ENCODE measurements around the gene AXIN1. TPM values are rescaled to one million over a fixed set of nuclear protein-coding genes. Genes with fewer than 3 reads are reported as not detected.
A peak's percentile ranks its signal among the peaks of the same experiment; 100 is the strongest.

The AXIN1 gene
- total and polyA plus RNA-seq, 9 of the 15 experiments (the other 6 are each of a cell fraction or from before 2014, with no cell fraction given), result 0.42 to 58.0 (median 25.9) TPM

GRCh38 chr16:282491-282890 is 70.0 kb downstream of the AXIN1 start:
- no peak overlapping the region for H3K9ac ChIP-seq (ENCODE audit: insufficient read depth in 1 of 2, low read depth in 2 of 2, low read length in 2 of 2)
- BruUV-seq (replicated peaks), result no TSS peak

GRCh38 chr16:281660-282255 is 70.8 kb downstream of the AXIN1 start:
- no peaks in the 10 kb centered on the region for H3K9me1 ChIP-seq (ENCODE audit: control insufficient read depth, insufficient read depth, low read length)
- H3K27ac ChIP-seq (ENCODE audit: extremely low read depth, low read depth, low read length), result no peak overlapping the region
- peaks cover 0 to 59% of the 10 kb centered on the region in 2 experiments; a peak in 2 of 5 replicates for H3K4me1 ChIP-seq (replicated peaks in 1 of 2; ENCODE audit: control insufficient read depth in 2 of 2, insufficient read depth in 2 of 2, low read length in 2 of 2)
- peaks cover 2% of the 10 kb centered on the region; the same call in 1 of the 3 replicates for H3K36me3 ChIP-seq (ENCODE audit: control insufficient read depth, insufficient read depth, low read length)
- no peaks in the 10 kb centered on the region for H3K27me3 ChIP-seq (ENCODE audit: control insufficient read depth in 2 of 2, insufficient read depth in 2 of 2, low read length in 2 of 2)
- TF ChIP-seq RBM22 (IDR thresholded peaks at IDR 0.05; ENCODE audit: low read depth, low read length, poor library complexity, severe bottlenecking) (no peak), NFXL1 (CRISPR knock-in tag; IDR thresholded peaks at IDR 0.05) (no peak), TAF7 (tag; IDR thresholded peaks at IDR 0.05) (no peak), SP1 (CRISPR knock-in tag; IDR thresholded peaks at IDR 0.05) (no peak), SAFB2 (IDR thresholded peaks at IDR 0.05; ENCODE audit: borderline replicate concordance, low read depth, low read length, severe bottlenecking) (no peak), COPS2 (conservative IDR thresholded peaks at IDR 0.05) (no peak)
- ChIA-PET CTCF (ENCODE audit: low intra/inter-chr PET ratio) (no interaction called here), POLR2A (no interaction called here)
- H3K9me3 ChIP-seq (replicated peaks; ENCODE audit: control insufficient read depth, insufficient read depth, low read depth, low read length), result no peaks in the 10 kb centered on the region
- no peak overlapping the region for H3K4me3 ChIP-seq
- H3K4me2 ChIP-seq (ENCODE audit: insufficient read depth, low read length), result no peak overlapping the region
- in situ Hi-C loops (cut with MboI) (no loop called here), intact Hi-C loops (cut with micrococcal nuclease) (no loop called here)
- no peak overlapping the region; a peak in 1 of 4 replicates for H3K9ac ChIP-seq (ENCODE audit: insufficient read depth in 1 of 2, low read depth in 2 of 2, low read length in 2 of 2)
- H2AFZ ChIP-seq (ENCODE audit: low read depth, low read length), result no peak overlapping the region
- DNase-seq (ENCODE audit: extremely low read depth in 1 of 4, low spot score in 3 of 4) (no peak), ATAC-seq (no peak), FAIRE-seq (no peak)
- no TSS peak for BruUV-seq (replicated peaks)
- 58% methylated on average over 19 of the region's 25 CpGs for WGBS (ENCODE audit: insufficient coverage, low coverage, missing lambda C conversion rate)
- H3K79me2 ChIP-seq (ENCODE audit: control insufficient read depth, insufficient read depth, low read length), result no peaks in the 10 kb centered on the region
- no peaks in the 10 kb centered on the region for H4K20me1 ChIP-seq (replicated peaks; ENCODE audit: control insufficient read depth, insufficient read depth, low read length)

More at GRCh38 chr16:282491-282890, 70.0 kb downstream of the AXIN1 start:
- WGBS (ENCODE audit: insufficient coverage, low coverage, missing lambda C conversion rate), result 59% methylated on average over 13 of the region's 22 CpGs
- Histone ChIP-seq H3K9me3 (replicated peaks; ENCODE audit: control insufficient read depth, insufficient read depth, low read depth, low read length) (no peaks in the 10 kb centered on the region), H3K36me3 (ENCODE audit: control insufficient read depth, insufficient read depth, low read length) (peaks cover 9% of the 10 kb centered on the region; the same call in 1 of the 3 replicates), H3K27ac (ENCODE audit: extremely low read depth, low read depth, low read length) (no peak overlapping the region), H3K4me1 (replicated peaks in 1 of 2; ENCODE audit: control insufficient read depth in 2 of 2, insufficient read depth in 2 of 2, low read length in 2 of 2) (peaks cover 0 to 63% of the 10 kb centered on the region in 2 experiments; a peak in 2 of 5 replicates), H3K79me2 (ENCODE audit: control insufficient read depth, insufficient read depth, low read length) (no peaks in the 10 kb centered on the region), H3K9me1 (ENCODE audit: control insufficient read depth, insufficient read depth, low read length) (no peaks in the 10 kb centered on the region), H3K27me3 (ENCODE audit: control insufficient read depth in 2 of 2, insufficient read depth in 2 of 2, low read length in 2 of 2) (no peaks in the 10 kb centered on the region), H2AFZ (ENCODE audit: low read depth, low read length) (no peak overlapping the region), H4K20me1 (replicated peaks; ENCODE audit: control insufficient read depth, insufficient read depth, low read length) (no peaks in the 10 kb centered on the region), H3K4me2 (ENCODE audit: insufficient read depth, low read length) (no peak overlapping the region), H3K4me3 (no peak overlapping the region)
- no peak for ATAC-seq
- no peak for FAIRE-seq
- peak in 1 of 4 experiments; percentile 46 for DNase-seq (ENCODE audit: extremely low read depth in 1 of 4, low spot score in 3 of 4)
- ChIA-PET POLR2A (no interaction called here), CTCF (ENCODE audit: low intra/inter-chr PET ratio) (no interaction called here)
- TF ChIP-seq, protein P1, sequence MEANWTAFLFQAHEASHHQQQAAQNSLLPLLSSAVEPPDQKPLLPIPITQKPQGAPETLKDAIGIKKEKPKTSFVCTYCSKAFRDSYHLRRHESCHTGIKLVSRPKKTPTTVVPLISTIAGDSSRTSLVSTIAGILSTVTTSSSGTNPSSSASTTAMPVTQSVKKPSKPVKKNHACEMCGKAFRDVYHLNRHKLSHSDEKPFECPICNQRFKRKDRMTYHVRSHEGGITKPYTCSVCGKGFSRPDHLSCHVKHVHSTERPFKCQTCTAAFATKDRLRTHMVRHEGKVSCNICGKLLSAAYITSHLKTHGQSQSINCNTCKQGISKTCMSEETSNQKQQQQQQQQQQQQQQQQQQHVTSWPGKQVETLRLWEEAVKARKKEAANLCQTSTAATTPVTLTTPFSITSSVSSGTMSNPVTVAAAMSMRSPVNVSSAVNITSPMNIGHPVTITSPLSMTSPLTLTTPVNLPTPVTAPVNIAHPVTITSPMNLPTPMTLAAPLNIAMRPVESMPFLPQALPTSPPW (CRISPR knock-in tag; IDR thresholded peaks at IDR 0.05), result peak; percentile 45
- no peak for TF ChIP-seq RFX5 (IDR thresholded peaks at IDR 0.05; ENCODE audit: low read depth, low read length)
- in situ Hi-C loops (cut with MboI), result no loop called here
- intact Hi-C loops (cut with micrococcal nuclease), result no loop called here

Measured in K562 (cell line).